HL-60 (cell line): ENCODE results near the gene NOTCH2.
"Not testable (repeated sequence)": the region's sequence is repeated elsewhere in the genome, so short reads cannot be mapped to it uniquely, and the experiment has no call there.

Experiments used
- GABPA ChIP-seq: IDR thresholded peaks from 2 replicates; pipeline ENCODE4 v1.6.1; 2012; ENCODE audit warnings: low read depth
- TF ChIP-seq, protein P1 (sequence below): IDR thresholded peaks from one replicate; pipeline ENCODE4 v1.5.1; 2011; ENCODE audit warnings: low read length, control low read depth, inconsistent platforms; ENCODE audit not compliant: insufficient read depth

DNA sequence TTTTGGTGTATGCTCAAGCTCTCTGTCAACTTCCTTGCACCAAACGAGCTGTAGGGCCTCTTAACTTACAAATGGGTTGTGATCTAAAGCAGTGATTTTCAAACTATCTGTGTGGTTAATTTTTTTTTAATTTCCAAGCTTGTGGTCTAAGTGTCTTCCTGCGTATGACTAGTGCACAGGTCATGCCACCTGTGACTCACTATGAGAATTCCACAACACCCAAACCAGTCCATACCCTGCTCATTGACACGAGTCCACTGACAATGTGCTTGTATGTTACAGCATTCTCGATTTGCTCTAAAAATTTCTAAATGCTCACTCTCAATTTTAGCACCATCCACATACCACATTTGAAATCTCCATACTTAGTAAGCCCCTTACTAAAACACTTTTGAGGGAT lies 18.5 kb upstream of the NOTCH2 start:
- TF ChIP-seq, protein P1, sequence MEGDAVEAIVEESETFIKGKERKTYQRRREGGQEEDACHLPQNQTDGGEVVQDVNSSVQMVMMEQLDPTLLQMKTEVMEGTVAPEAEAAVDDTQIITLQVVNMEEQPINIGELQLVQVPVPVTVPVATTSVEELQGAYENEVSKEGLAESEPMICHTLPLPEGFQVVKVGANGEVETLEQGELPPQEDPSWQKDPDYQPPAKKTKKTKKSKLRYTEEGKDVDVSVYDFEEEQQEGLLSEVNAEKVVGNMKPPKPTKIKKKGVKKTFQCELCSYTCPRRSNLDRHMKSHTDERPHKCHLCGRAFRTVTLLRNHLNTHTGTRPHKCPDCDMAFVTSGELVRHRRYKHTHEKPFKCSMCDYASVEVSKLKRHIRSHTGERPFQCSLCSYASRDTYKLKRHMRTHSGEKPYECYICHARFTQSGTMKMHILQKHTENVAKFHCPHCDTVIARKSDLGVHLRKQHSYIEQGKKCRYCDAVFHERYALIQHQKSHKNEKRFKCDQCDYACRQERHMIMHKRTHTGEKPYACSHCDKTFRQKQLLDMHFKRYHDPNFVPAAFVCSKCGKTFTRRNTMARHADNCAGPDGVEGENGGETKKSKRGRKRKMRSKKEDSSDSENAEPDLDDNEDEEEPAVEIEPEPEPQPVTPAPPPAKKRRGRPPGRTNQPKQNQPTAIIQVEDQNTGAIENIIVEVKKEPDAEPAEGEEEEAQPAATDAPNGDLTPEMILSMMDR, result not testable (repeated sequence)
- not testable (repeated sequence) for TF ChIP-seq GABPA
